ENCODE measurements around the gene RHBDD3. TPM values are rescaled to one million over a fixed set of nuclear protein-coding genes. Genes with fewer than 3 reads are reported as not detected.

The RHBDD3 gene
- total and polyA plus RNA-seq, 11 donors = 10.9 to 29.5 (median 13.7) TPM

DNA sequence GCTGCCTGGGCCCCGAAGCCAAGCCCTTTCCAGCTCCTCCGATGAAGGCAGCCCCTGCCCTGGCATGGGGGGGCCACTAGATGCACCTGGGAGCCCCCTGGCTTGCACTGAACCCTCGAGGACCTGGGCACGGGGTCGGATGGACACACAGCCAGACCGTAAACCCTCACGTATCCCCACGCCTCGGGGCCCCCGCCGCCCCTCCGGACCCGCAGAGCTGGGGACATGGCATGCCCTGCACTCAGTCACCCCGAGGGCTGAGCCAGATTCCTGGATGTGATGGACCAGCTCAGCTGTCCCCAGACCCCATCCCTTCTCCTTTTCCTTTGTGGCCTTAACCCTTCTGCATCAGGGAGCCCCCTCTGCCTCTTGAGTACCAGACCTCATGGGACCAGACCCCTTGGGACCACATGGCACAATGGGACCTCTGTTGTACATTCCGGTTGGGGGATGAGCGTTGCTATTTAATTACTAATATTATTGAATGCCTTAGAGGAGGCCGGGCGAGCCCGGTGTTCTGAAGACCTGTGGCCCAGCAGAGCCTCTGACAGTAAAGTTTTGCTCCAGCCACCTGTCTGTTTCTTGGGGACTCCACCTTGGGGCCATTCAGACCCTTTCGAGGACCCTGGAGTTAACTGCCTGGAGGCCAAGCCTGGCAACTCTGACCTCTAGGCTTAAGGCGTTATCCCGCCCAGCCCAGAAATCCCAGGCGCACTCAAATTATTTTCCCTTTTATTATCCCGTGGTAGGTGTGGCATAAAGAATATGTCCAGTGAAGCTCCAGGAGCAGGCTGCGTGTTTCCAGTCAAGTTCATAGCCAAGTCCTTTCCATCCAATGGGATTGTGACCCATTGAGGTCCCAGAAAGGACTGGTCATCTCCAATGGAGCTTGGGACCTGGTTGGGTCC, 44.7 kb upstream of the RHBDD3 start:
- H3K4me1 ChIP-seq = peaks cover 9 to 82% (median 67%) of the 10 kb centered on the region in 12 donors
- peaks cover 4 to 36% (median 17%) of the 10 kb centered on the region in 9 donors for H3K27me3 ChIP-seq
- H3K4me3 ChIP-seq = no peak overlapping the region
- H3K27ac ChIP-seq = peak overlapping the region in 8 of 12 donors; percentile 74 to 95 (median 90)
- TF ChIP-seq POLR2A (IDR thresholded peaks at IDR 0.05) = no peak
- TF ChIP-seq, protein P1, sequence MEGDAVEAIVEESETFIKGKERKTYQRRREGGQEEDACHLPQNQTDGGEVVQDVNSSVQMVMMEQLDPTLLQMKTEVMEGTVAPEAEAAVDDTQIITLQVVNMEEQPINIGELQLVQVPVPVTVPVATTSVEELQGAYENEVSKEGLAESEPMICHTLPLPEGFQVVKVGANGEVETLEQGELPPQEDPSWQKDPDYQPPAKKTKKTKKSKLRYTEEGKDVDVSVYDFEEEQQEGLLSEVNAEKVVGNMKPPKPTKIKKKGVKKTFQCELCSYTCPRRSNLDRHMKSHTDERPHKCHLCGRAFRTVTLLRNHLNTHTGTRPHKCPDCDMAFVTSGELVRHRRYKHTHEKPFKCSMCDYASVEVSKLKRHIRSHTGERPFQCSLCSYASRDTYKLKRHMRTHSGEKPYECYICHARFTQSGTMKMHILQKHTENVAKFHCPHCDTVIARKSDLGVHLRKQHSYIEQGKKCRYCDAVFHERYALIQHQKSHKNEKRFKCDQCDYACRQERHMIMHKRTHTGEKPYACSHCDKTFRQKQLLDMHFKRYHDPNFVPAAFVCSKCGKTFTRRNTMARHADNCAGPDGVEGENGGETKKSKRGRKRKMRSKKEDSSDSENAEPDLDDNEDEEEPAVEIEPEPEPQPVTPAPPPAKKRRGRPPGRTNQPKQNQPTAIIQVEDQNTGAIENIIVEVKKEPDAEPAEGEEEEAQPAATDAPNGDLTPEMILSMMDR (IDR thresholded peaks at IDR 0.05) = no peak
- peaks cover 0 to 13% (median 0%) of the 10 kb centered on the region in 9 donors for H3K36me3 ChIP-seq
- intact Hi-C loops (cut with DNase I) = no loop called here
- DNase-seq = peak in 1 of 5 donors; percentile 63
- H3K9me3 ChIP-seq = no peaks in the 10 kb centered on the region
- 88 to 93% (median 91%) methylated on average over 24 to 25 of the region's 25 CpGs for WGBS, 4 donors
- no peak for ATAC-seq

DNA sequence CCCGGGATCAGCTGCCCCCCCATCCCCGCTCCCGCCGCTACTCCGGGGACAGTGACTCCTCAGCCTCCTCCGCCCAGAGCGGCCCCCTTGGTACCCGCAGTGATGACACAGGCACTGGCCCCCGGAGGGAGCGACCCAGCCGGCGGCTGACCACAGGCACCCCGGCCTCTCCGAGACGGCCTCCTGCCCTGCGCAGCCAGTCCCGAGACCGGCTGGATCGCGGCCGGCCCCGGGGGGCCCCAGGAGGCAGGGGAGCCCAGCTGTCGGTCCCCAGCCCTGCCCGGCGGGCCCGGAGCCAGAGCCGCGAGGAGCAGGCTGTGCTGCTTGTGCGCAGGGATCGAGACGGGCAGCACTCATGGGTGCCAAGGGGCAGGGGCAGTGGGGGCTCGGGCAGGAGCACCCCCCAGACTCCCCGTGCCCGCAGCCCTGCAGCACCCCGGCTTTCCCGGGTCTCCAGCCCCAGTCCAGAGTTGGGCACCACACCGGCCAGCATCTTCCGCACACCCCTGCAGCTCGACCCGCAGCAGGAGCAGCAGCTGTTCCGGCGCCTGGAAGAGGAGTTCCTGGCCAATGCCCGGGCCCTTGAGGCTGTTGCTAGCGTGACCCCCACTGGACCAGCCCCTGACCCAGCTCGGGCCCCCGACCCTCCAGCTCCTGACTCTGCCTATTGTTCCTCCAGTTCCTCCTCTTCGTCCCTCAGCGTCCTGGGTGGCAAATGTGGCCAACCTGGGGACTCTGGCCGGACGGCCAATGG, 43.9 kb upstream of the RHBDD3 start:
- WGBS, 4 donors = 51 to 70% (median 66%) methylated on average over 26 to 50 of the region's 50 CpGs
- Histone ChIP-seq H3K9me3 (no peaks in the 10 kb centered on the region), H3K4me1 (peaks cover 9 to 82% (median 67%) of the 10 kb centered on the region in 12 donors), H3K4me3 (peak overlapping the region in 11 of 12 donors; percentile 4 to 52 (median 41)), H3K36me3 (peaks cover 0 to 13% (median 0%) of the 10 kb centered on the region in 9 donors), H3K27ac (peak overlapping the region; percentile 70 to 95 (median 90)), H3K27me3 (peaks cover 4 to 36% (median 17%) of the 10 kb centered on the region in 9 donors)
- intact Hi-C loops (cut with DNase I) = no loop called here
- DNase-seq = peak in 3 of 5 donors; percentile 44 to 80 (median 61)
- TF ChIP-seq, protein P1 (IDR thresholded peaks at IDR 0.05) = no peak
- TF ChIP-seq POLR2A (IDR thresholded peaks at IDR 0.05) = no peak
- no peak for ATAC-seq

DNA sequence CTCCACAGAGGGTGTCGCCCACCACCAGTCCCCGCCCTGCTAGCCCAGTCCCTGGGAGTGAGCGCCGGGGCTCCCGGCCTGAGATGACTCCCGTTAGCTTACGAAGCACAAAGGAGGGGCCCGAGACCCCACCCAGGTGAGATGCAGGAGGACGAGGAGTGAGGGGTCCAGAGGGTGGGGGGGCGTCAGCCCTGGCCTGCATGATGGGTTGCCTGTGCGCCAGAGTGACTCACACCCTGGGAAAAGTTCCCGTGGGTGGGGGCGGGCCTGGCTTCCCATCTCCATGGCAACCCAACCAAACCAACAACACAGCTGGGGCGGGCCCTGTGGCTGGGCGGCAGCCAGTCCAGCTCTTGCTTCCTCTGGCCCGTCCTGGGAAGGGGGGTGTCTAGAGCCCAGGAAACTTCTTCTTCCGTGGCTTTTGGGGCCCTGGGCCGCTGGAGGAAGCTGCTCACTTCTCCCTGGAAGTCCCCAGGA, 43.1 kb upstream of the RHBDD3 start:
- H3K4me3 ChIP-seq = peak overlapping the region in 10 of 12 donors; percentile 26 to 52 (median 41)
- peaks cover 0 to 13% (median 0%) of the 10 kb centered on the region in 9 donors for H3K36me3 ChIP-seq
- DNase-seq (peak; percentile 97), ATAC-seq (peak; percentile 57 to 86 (median 65))
- WGBS, 4 donors = 13 to 31% (median 17%) methylated on average over 13 to 18 of the region's 18 CpGs
- intact Hi-C loops (cut with DNase I) = no loop called here
- peak overlapping the region; percentile 70 to 95 (median 90) for H3K27ac ChIP-seq
- peaks cover 9 to 87% (median 69%) of the 10 kb centered on the region in 12 donors for H3K4me1 ChIP-seq
- no peaks in the 10 kb centered on the region for H3K9me3 ChIP-seq
- TF ChIP-seq, protein P1 (IDR thresholded peaks at IDR 0.05) = no peak
- peak in 1 of 2 donors; percentile 25 for TF ChIP-seq POLR2A (IDR thresholded peaks at IDR 0.05)
- peaks cover 4 to 30% (median 17%) of the 10 kb centered on the region in 9 donors for H3K27me3 ChIP-seq

Data from heart left ventricle (tissue), 16 donors.